HepG2 (cell line): ENCODE data around the gene MESD. TPM values are rescaled to one million over a fixed set of nuclear protein-coding genes. Genes with fewer than 3 reads are reported as not detected.

Experiments used
- ATAC-seq: fragments of 200-7000 bp; cut with Tn5 transposase; 3 replicates; pipeline ENCODE4 v1.9.1; 2020; ENCODE audit warnings: mild to moderate bottlenecking, moderate library complexity
- BruUV-seq: library from RNA; stranded (reverse); fragments of 400-500 nt; replicated peaks from 2 replicates; lab custom pipeline; 2021; lab: Mats Ljungman, UMichigan
- CTCF ChIA-PET: fragments of 300-600 bp; formaldehyde crosslinking; extraction: SDS; loops from one replicate; lab custom pipeline; 2021; ENCODE audit warnings: low total read pairs, inconsistent platforms, low intra/inter-chr PET ratio; lab: Yijun Ruan, JAX
- POLR2A ChIA-PET: fragments of 350-600 bp; sonication (Branson Sonifier 250); formaldehyde crosslinking; loops from one replicate; lab custom pipeline; 2020; ENCODE audit warnings: antibody characterized with exemption, inconsistent platforms; lab: Yijun Ruan, JAX
- DNase-seq: peaks from one replicate; pipeline ENCODE4 v3.0.0-alpha.2; 2015; ENCODE audit warnings: low spot score
- FAIRE-seq: peaks from 3 replicates; lab custom pipeline; 2011; peaks lifted over from hg19 to GRCh38; lab: Jason Lieb, UNC
- H2AFZ ChIP-seq: one replicate; pipeline ENCODE4 v1.6.1; 2011; ENCODE audit warnings: low read length, inconsistent platforms
- H3K27ac ChIP-seq: fragments of 300-600 bp; 3 replicates; pipeline ENCODE4 v1.8.0; 2011; ENCODE audit warnings: mixed run types, mild to moderate bottlenecking, mixed read lengths, low read length, inconsistent platforms; ENCODE audit not compliant: insufficient read depth; ENCODE audit errors: extremely low read length
- H3K27me3 ChIP-seq, 2 experiments: fragments of 200-600 bp in 1 of 2; 2 replicates in 1 of 2; 3 replicates in 1 of 2; pipeline versions ENCODE4 v1.6.0 to v1.8.0; 2011; ENCODE audit warnings: low read length in 2 of 2, mild to moderate bottlenecking in 2 of 2, moderate library complexity in 2 of 2, inconsistent platforms in 1 of 2; ENCODE audit not compliant: insufficient read depth in 2 of 2, control insufficient read depth in 1 of 2
- H3K36me3 ChIP-seq, 2 experiments: fragments of 200-600 bp in 1 of 2; replicated peaks in 1 of 2; 2 replicates in 1 of 2; 3 replicates in 1 of 2; pipeline versions ENCODE4 v1.5.1 to v1.8.0; 2011; ENCODE audit warnings: low read length in 2 of 2, inconsistent platforms in 1 of 2; ENCODE audit not compliant: insufficient read depth in 2 of 2, control insufficient read depth in 1 of 2
- H3K4me1 ChIP-seq: 2 replicates; pipeline ENCODE4 v1.5.1; 2012; ENCODE audit warnings: low read length, inconsistent platforms; ENCODE audit not compliant: insufficient read depth
- H3K4me2 ChIP-seq: 2 replicates; pipeline ENCODE4 v1.6.0; 2011; ENCODE audit warnings: low read depth, low read length, inconsistent platforms
- H3K4me3 ChIP-seq, 3 experiments: fragments of 200-600 bp in 1 of 3; sonication (generic), shearing (Covaris generic) in 1 of 3; replicated peaks in 1 of 3; 2 replicates each; pipeline ENCODE4 v1.5.1; 2011 to 2016; ENCODE audit warnings: low read length in 3 of 3, inconsistent platforms in 2 of 3, low read depth in 2 of 3, mild to moderate bottlenecking in 2 of 3, control low read depth in 1 of 3, mixed read lengths in 1 of 3; ENCODE audit not compliant: insufficient read depth in 1 of 3
- H3K79me2 ChIP-seq: one replicate; pipeline ENCODE4 v1.6.1; 2011; ENCODE audit warnings: low read length, inconsistent platforms; ENCODE audit not compliant: insufficient read depth
- H3K9ac ChIP-seq: 2 replicates; pipeline ENCODE4 v1.6.0; 2011; ENCODE audit warnings: mild to moderate bottlenecking, low read depth, low read length, inconsistent platforms; ENCODE audit not compliant: insufficient read depth
- H3K9me3 ChIP-seq: 2 replicates; pipeline ENCODE4 v1.5.1; 2012; ENCODE audit warnings: mild to moderate bottlenecking, low read length
- H4K20me1 ChIP-seq: 2 replicates; pipeline ENCODE4 v1.6.0; 2011; ENCODE audit warnings: inconsistent platforms, mild to moderate bottlenecking, low read length, moderate library complexity; ENCODE audit not compliant: insufficient read depth
- FOXK1 ChIP-seq: sonication (generic); formaldehyde crosslinking; IDR thresholded peaks from 2 replicates; pipeline ENCODE4 v1.4.0; 2020; ENCODE audit warnings: low read depth, missing genetic modification reagents, borderline replicate concordance
- SUZ12 ChIP-seq: fragments of 150-350 bp; IDR thresholded peaks from 2 replicates; pipeline ENCODE4 v1.6.1; 2014; ENCODE audit warnings: low read depth, low read length
- ZNF225 ChIP-seq: sonication (generic); formaldehyde crosslinking; IDR thresholded peaks from 2 replicates; pipeline ENCODE4 v1.4.0; 2020; ENCODE audit warnings: mild to moderate bottlenecking, missing genetic modification reagents
- WGBS: methylation state at CpG from one replicate; pipeline ENCODE4 v1.1.6; 2017; ENCODE audit warnings: low lambda C conversion rate; 5-methylcytosine and 5-hydroxymethylcytosine counted together
- in situ Hi-C: cut with HindIII; loops from 2 replicates; pipeline ENCODE4 v1.10.0; 2017; ENCODE audit warnings: low pct_unique_long_range_greater_than_20kb; ENCODE audit not compliant: extremely low pct_ligation_motif_present
- intact Hi-C: fragments of 100-400 bp; cut with micrococcal nuclease; formaldehyde crosslinking; loops from one replicate; pipeline ENCODE4 v1.10.0; 2022; ENCODE audit not compliant: unreplicated experiment
- polyA plus RNA-seq, 8 experiments: library from polyadenylated mRNA; depleted of rRNA in 3 of 8; stranded (reverse) in 7 of 8; unstranded in 1 of 8; fragments of >200 nt; fragmentation: Illumina TruSeq in 4 of 8; extraction: Trizol in 4 of 8; gene quantifications; 2 replicates each; pipeline versions ENCODE4 v1.2.1 to v1.2.3, GENCODE V29; 2011 to 2016; ENCODE audit warnings: low read depth in 4 of 8, missing spikeins in 1 of 8, mixed read lengths in 1 of 8; ENCODE audit not compliant: insufficient read depth in 1 of 8
- total RNA-seq, 5 experiments: library from RNA; depleted of rRNA; stranded (reverse); fragments of >200 nt; fragmentation: Illumina TruSeq; extraction: Trizol; gene quantifications; 2 replicates each; pipeline ENCODE4 v1.2.3, GENCODE V29; 2016; ENCODE audit warnings: low read depth in 1 of 5

Gene MESD
- total and polyA plus RNA-seq, 2 of the 13 experiments (the other 11 are each of a cell fraction or from before 2014, with no cell fraction given) = 18.0 to 46.2 TPM

GRCh38 chr15:81015621-81016488 lies 26.2 kb upstream of the MESD start:
- WGBS = 37% methylated on average over 8 of the region's 8 CpGs
- Histone ChIP-seq H3K9me3 (no peaks in the 10 kb centered on the region), H3K27me3 (peaks cover 3 to 5% of the 10 kb centered on the region in 2 experiments; a peak in 2 of 5 replicates), H3K4me3 (no peak overlapping the region), H3K79me2 (no peaks in the 10 kb centered on the region), H3K9ac (no peak overlapping the region), H3K4me1 (no peaks in the 10 kb centered on the region), H4K20me1 (no peaks in the 10 kb centered on the region), H2AFZ (no peak overlapping the region), H3K4me2 (no peak overlapping the region), H3K36me3 (no peaks in the 10 kb centered on the region), H3K27ac (no peak overlapping the region)
- BruUV-seq = no TSS peak
- ChIA-PET CTCF (no interaction called here), POLR2A (no interaction called here)
- DNase-seq (no peak), FAIRE-seq (no peak), ATAC-seq (no peak)
- intact Hi-C loops (no loop called here), in situ Hi-C loops (no loop called here)
- TF ChIP-seq FOXK1 (CRISPR knock-in tag) = no peak
- no peak for TF ChIP-seq ZNF225 (CRISPR knock-in tag)

- no peaks in the 10 kb centered on the region for H3K36me3 ChIP-seq
- TF ChIP-seq SUZ12 = no peak
- ChIA-PET POLR2A (no interaction called here), CTCF (no interaction called here)
- WGBS = 41% methylated on average over 7 of the region's 9 CpGs
- no peaks in the 10 kb centered on the region for H3K4me1 ChIP-seq
- no peak overlapping the region for H3K27ac ChIP-seq
- H2AFZ ChIP-seq = no peak overlapping the region
- ATAC-seq (no peak), FAIRE-seq (no peak), DNase-seq (no peak)
- in situ Hi-C loops (no loop called here), intact Hi-C loops (no loop called here)
- no peak overlapping the region for H3K4me2 ChIP-seq
- H3K79me2 ChIP-seq = no peaks in the 10 kb centered on the region
- BruUV-seq = no TSS peak
- H3K9me3 ChIP-seq = no peaks in the 10 kb centered on the region
- no peak overlapping the region for H3K9ac ChIP-seq
- H3K4me3 ChIP-seq = no peak overlapping the region
- no peaks in the 10 kb centered on the region for H4K20me1 ChIP-seq
- peaks cover 3 to 5% of the 10 kb centered on the region in 2 experiments; a peak in 2 of 5 replicates for H3K27me3 ChIP-seq
These were observed 25.0 kb upstream of the MESD start for GRCh38 chr15:81014446-81015093.
